Measurements from ENCODE around the gene ASCC3.

- TF ChIP-seq CTCF (IDR thresholded peaks at IDR 0.05; ENCODE audit: low read depth, low read length, poor library complexity, severe bottlenecking) (peak; percentile 71), EZH2phosphoT487 (IDR thresholded peaks at IDR 0.05; ENCODE audit: borderline replicate concordance, low read length) (no peak)
These were observed 401.7 kb downstream of the ASCC3 start for GRCh38 chr6:100479179-100480035.

Measured in DOHH2 (cell line).